ENCODE measurements around the gene CALML5.

GRCh38 chr10:5508786-5509185 lies 9.4 kb upstream of the CALML5 start:
- TF ChIP-seq KLF1 (tag; IDR thresholded peaks at IDR 0.05) (no peak), SMC3 (conservative IDR thresholded peaks at IDR 0.05; ENCODE audit: insufficient read depth, low read depth, low read length) (no peak), ZBTB17 (CRISPR knock-in tag; IDR thresholded peaks at IDR 0.05) (no peak), CTCF (IDR thresholded peaks at IDR 0.05 in 2 of 3, conservative IDR thresholded peaks at IDR 0.05 in 1 of 3; ENCODE audit: insufficient read depth in 2 of 3, low read depth in 1 of 3, low read length in 3 of 3) (no peak), SRF (CRISPR knock-in tag; IDR thresholded peaks at IDR 0.05) (no peak)
